Right renal pelvis (tissue), 4 donors: Measurements from ENCODE around the gene SYT6. TPM values are rescaled to one million over a fixed set of nuclear protein-coding genes. Genes with fewer than 3 reads are reported as not detected.
"Not testable (repeated sequence)": the region's sequence is repeated elsewhere in the genome, so short reads cannot be mapped to it uniquely, and the experiment has no call there.

ENCODE experiments used
- DNase-seq, 4 donors: peaks; one replicate each; pipeline ENCODE4 v3.0.0-alpha.2; 2013; ENCODE audit warnings: low read depth in 4 of 4, low spot score in 3 of 4, missing footprints in 1 of 4
- polyA plus RNA-seq, 4 donors: library from polyadenylated mRNA; unstranded; fragments of 120-200 nt; gene quantifications; one replicate each; pipeline ENCODE4 v1.2.1, GENCODE V29; 2013; ENCODE audit not compliant: insufficient read length in 4 of 4

The SYT6 gene
- polyA plus RNA-seq, 4 donors: 1.3 to 1.7 (median 1.5) TPM

GRCh38 chr1:114077188-114077587 is 76.5 kb downstream of the SYT6 start:
- no peak for DNase-seq

- no peak for DNase-seq
Measured at GRCh38 chr1:114076308-114076707, 77.4 kb downstream of the SYT6 start.

GRCh38 chr1:114075546-114076242 is 78.0 kb downstream of the SYT6 start:
- DNase-seq: no peak

- DNase-seq: no peak
Measured at GRCh38 chr1:114075105-114075504, 78.6 kb downstream of the SYT6 start.

GRCh38 chr1:114072246-114072645 is 81.4 kb downstream of the SYT6 start:
- no peak for DNase-seq

- DNase-seq: not testable (repeated sequence)
Measured at GRCh38 chr1:114069762-114070161, 83.9 kb downstream of the SYT6 start.

- DNase-seq: not testable (repeated sequence)
Measured at GRCh38 chr1:114068684-114069083, 85.0 kb downstream of the SYT6 start.

- not testable (repeated sequence) for DNase-seq
Measured at GRCh38 chr1:114065671-114066070, 88.0 kb downstream of the SYT6 start.

GRCh38 chr1:114063544-114063943 is 90.1 kb downstream of the SYT6 start:
- no peak for DNase-seq

GRCh38 chr1:114062477-114063099 is 91.1 kb downstream of the SYT6 start:
- no peak for DNase-seq

DNA sequence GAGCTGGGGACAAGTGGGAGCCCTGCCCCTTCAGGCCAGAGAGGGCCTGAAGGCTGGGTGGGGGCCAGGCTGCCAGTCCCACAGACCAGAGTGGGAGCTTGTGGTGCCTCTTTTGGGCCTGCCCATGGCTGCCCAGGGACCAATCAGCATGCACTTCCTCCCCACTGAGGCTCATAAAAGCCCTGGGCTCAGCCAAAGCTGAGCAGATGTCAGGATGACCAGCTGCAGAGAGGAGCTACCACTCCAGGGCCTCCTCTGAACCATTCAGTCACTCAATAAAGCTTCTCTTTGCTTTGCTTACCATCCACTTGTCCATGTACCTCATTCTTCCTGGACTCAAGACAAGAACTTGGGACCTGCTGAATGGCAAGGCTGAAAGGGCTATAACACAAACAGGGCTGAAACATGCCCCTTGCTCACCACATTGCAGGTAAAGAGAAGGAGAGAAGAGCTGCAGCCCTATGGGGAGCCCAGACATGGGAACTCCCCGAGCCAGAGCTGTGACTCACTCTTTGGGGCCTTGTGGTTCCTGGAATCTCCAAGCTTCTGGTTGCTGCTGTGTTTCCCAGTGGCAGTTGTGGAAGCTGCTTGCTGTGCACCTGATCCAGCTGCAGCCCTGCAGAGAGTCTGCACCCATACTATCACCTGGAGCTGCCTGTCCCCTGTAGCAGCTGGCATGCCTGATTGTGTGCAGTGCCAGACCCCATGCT is 92.4 kb downstream of the SYT6 start:
- DNase-seq: no peak

GRCh38 chr1:114058236-114058635 is 95.4 kb downstream of the SYT6 start:
- not testable (repeated sequence) for DNase-seq

- no peak for DNase-seq
Measured at GRCh38 chr1:114054148-114054547, 99.5 kb downstream of the SYT6 start.

GRCh38 chr1:114048232-114048631 is 105.4 kb downstream of the SYT6 start:
- DNase-seq: no peak

GRCh38 chr1:114043548-114043947 is 110.1 kb downstream of the SYT6 start:
- DNase-seq: no peak

- DNase-seq: peak in 1 of 4 donors; percentile 14
Measured at GRCh38 chr1:114043054-114043453, 110.6 kb downstream of the SYT6 start.

- DNase-seq: no peak
Measured at GRCh38 chr1:114040273-114041015, 113.2 kb downstream of the SYT6 start.
